H1 (cell line): ENCODE measurements around the gene ADRA2B. TPM values are rescaled to one million over a fixed set of nuclear protein-coding genes. Genes with fewer than 3 reads are reported as not detected.

Experiments used
- CBX5 ChIP-seq: fragments of 300-800, 300-1000 bp; sonication (generic); IDR thresholded peaks from 2 replicates; pipeline ENCODE4 v1.7.1; 2016; ENCODE audit warnings: antibody characterized with exemption, low read length, low read depth
- CEBPB ChIP-seq: IDR thresholded peaks from 2 replicates; pipeline ENCODE4 v1.6.1; 2012; ENCODE audit warnings: low read depth, low read length
- CHD1 ChIP-seq: IDR thresholded peaks from 2 replicates; pipeline ENCODE4 v1.6.1; 2012; ENCODE audit warnings: low read depth, low read length, improper control_type of control experiment
- GTF2F1 ChIP-seq: IDR thresholded peaks from 2 replicates; pipeline ENCODE4 v1.6.1; 2012; ENCODE audit warnings: low read depth, low read length, improper control_type of control experiment, borderline replicate concordance
- MAFK ChIP-seq: IDR thresholded peaks from 2 replicates; pipeline ENCODE4 v1.6.1; 2012; ENCODE audit warnings: low read depth, mild to moderate bottlenecking, improper control_type of control experiment, low read length
- POLR2A ChIP-seq, 2 experiments: IDR thresholded peaks; 1 replicate in 1 of 2; 2 replicates in 1 of 2; pipeline ENCODE4 v1.6.1; 2011; ENCODE audit warnings: low read depth in 2 of 2, low read length in 2 of 2, mild to moderate bottlenecking in 2 of 2; ENCODE audit errors: control extremely low read depth in 1 of 2
- SIX5 ChIP-seq: IDR thresholded peaks from 2 replicates; pipeline ENCODE4 v1.6.1; 2011; ENCODE audit warnings: mild to moderate bottlenecking, low read depth, low read length
- SP1 ChIP-seq: IDR thresholded peaks from 2 replicates; pipeline ENCODE4 v1.6.1; 2011; ENCODE audit warnings: low read depth, low read length
- SP2 ChIP-seq: IDR thresholded peaks from 2 replicates; pipeline ENCODE4 v1.6.1; 2012; ENCODE audit warnings: mild to moderate bottlenecking, low read length, inconsistent platforms
- SRF ChIP-seq: IDR thresholded peaks from 2 replicates; pipeline ENCODE4 v1.6.1; 2011; ENCODE audit warnings: mild to moderate bottlenecking, low read depth, low read length, moderate library complexity
- YY1 ChIP-seq: IDR thresholded peaks from 2 replicates; pipeline ENCODE4 v1.6.1; 2011; ENCODE audit warnings: low read depth, mild to moderate bottlenecking, low read length
- polyA plus RNA-seq, 7 experiments: library from polyadenylated mRNA; depleted of rRNA in 3 of 7; stranded (reverse) in 5 of 7; unstranded in 2 of 7; fragments of >200 nt in 5 of 7; fragments of 200-250 nt in 2 of 7; gene quantifications; 1 replicate in 5 of 7; 2 replicates in 1 of 7; 4 replicates in 1 of 7; pipeline versions ENCODE4 v1.2.1 to v1.2.3, GENCODE V29; 2011 to 2013; ENCODE audit warnings: missing spikeins in 2 of 7, mixed read lengths in 2 of 7
- total RNA-seq: library from RNA; stranded (reverse); fragmentation: NEBNext Ultra II Directional; extraction: Animal tissue kit (Norgen Biotek cat#: 25700); gene quantifications from 2 replicates; pipeline ENCODE4 v1.2.1, GENCODE V29; 2021
- TF ChIP-seq, protein P1 (sequence below): fragments of 300-600 bp; sonication (generic); IDR thresholded peaks from 2 replicates; pipeline ENCODE4 v1.7.1; 2012; ENCODE audit warnings: low read length, moderate library complexity, mild to moderate bottlenecking, inconsistent platforms; ENCODE audit not compliant: insufficient replicate concordance

The ADRA2B gene
- total and polyA plus RNA-seq, 2 of the 8 experiments (the other 6 are each of a cell fraction or from before 2014, with no cell fraction given): 5.8 to 6.5 TPM

DNA sequence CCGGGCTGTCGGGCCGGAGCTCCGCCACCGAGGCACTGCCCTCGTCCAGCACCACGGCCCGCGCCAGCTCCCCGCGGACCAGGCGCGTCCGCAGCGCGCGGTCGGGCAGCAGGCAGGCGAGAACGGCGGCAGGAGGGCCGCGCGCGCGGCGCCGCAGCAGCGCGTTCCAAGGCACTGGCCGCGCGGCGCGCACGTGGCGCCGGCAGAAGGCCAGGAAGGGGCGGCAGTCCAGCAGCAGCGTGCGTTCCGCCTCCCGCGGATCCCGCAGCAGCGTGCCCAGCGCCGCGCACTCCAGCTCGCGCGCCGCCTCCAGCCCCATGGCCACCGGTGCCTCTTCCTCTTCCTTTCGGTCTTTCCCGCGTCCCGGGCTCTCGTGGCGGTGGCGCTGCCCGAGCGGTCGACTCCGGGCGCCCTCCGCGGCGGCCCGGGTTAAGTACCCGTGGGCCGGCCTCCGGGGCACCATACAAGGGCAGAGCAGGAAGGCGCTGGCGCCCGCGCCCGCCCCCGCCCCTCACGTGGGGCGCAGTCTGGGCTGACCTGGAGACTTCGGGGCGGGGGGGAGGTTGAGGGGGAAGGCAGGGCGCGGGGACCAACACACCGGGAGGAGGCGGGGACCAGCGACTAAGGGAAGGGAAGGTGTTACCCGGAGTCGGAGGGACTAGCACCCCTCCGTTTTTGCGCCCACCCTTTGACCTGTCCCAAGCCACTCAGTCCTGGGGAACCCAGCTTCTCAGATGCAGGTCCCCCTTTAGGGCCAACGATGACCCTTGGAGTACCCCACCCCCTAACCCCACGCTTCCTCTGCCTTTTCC is 28.9 kb upstream of the ADRA2B start, which contains the start of gene DUSP2 (continued):
- TF ChIP-seq, protein P1, sequence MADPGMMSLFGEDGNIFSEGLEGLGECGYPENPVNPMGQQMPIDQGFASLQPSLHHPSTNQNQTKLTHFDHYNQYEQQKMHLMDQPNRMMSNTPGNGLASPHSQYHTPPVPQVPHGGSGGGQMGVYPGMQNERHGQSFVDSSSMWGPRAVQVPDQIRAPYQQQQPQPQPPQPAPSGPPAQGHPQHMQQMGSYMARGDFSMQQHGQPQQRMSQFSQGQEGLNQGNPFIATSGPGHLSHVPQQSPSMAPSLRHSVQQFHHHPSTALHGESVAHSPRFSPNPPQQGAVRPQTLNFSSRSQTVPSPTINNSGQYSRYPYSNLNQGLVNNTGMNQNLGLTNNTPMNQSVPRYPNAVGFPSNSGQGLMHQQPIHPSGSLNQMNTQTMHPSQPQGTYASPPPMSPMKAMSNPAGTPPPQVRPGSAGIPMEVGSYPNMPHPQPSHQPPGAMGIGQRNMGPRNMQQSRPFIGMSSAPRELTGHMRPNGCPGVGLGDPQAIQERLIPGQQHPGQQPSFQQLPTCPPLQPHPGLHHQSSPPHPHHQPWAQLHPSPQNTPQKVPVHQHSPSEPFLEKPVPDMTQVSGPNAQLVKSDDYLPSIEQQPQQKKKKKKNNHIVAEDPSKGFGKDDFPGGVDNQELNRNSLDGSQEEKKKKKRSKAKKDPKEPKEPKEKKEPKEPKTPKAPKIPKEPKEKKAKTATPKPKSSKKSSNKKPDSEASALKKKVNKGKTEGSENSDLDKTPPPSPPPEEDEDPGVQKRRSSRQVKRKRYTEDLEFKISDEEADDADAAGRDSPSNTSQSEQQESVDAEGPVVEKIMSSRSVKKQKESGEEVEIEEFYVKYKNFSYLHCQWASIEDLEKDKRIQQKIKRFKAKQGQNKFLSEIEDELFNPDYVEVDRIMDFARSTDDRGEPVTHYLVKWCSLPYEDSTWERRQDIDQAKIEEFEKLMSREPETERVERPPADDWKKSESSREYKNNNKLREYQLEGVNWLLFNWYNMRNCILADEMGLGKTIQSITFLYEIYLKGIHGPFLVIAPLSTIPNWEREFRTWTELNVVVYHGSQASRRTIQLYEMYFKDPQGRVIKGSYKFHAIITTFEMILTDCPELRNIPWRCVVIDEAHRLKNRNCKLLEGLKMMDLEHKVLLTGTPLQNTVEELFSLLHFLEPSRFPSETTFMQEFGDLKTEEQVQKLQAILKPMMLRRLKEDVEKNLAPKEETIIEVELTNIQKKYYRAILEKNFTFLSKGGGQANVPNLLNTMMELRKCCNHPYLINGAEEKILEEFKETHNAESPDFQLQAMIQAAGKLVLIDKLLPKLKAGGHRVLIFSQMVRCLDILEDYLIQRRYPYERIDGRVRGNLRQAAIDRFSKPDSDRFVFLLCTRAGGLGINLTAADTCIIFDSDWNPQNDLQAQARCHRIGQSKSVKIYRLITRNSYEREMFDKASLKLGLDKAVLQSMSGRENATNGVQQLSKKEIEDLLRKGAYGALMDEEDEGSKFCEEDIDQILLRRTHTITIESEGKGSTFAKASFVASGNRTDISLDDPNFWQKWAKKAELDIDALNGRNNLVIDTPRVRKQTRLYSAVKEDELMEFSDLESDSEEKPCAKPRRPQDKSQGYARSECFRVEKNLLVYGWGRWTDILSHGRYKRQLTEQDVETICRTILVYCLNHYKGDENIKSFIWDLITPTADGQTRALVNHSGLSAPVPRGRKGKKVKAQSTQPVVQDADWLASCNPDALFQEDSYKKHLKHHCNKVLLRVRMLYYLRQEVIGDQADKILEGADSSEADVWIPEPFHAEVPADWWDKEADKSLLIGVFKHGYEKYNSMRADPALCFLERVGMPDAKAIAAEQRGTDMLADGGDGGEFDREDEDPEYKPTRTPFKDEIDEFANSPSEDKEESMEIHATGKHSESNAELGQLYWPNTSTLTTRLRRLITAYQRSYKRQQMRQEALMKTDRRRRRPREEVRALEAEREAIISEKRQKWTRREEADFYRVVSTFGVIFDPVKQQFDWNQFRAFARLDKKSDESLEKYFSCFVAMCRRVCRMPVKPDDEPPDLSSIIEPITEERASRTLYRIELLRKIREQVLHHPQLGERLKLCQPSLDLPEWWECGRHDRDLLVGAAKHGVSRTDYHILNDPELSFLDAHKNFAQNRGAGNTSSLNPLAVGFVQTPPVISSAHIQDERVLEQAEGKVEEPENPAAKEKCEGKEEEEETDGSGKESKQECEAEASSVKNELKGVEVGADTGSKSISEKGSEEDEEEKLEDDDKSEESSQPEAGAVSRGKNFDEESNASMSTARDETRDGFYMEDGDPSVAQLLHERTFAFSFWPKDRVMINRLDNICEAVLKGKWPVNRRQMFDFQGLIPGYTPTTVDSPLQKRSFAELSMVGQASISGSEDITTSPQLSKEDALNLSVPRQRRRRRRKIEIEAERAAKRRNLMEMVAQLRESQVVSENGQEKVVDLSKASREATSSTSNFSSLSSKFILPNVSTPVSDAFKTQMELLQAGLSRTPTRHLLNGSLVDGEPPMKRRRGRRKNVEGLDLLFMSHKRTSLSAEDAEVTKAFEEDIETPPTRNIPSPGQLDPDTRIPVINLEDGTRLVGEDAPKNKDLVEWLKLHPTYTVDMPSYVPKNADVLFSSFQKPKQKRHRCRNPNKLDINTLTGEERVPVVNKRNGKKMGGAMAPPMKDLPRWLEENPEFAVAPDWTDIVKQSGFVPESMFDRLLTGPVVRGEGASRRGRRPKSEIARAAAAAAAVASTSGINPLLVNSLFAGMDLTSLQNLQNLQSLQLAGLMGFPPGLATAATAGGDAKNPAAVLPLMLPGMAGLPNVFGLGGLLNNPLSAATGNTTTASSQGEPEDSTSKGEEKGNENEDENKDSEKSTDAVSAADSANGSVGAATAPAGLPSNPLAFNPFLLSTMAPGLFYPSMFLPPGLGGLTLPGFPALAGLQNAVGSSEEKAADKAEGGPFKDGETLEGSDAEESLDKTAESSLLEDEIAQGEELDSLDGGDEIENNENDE: no peak
- TF ChIP-seq SP2: no peak
- peak in 1 of 2 experiments; percentile 73; a peak in 2 of 3 replicates for TF ChIP-seq POLR2A (IDR thresholded peaks at IDR 0.05; ENCODE audit: control extremely low read depth in 1 of 2, low read depth in 2 of 2, low read length in 2 of 2)
- TF ChIP-seq MAFK: no peak
- no peak for TF ChIP-seq CHD1
- no peak for TF ChIP-seq SIX5
- no peak for TF ChIP-seq GTF2F1
- no peak for TF ChIP-seq YY1
- TF ChIP-seq SRF: peak; percentile 79
- TF ChIP-seq CBX5: no peak
- TF ChIP-seq CEBPB: no peak
- no peak for TF ChIP-seq SP1
